ENCODE data around the gene C3orf80.
"Not testable (repeated sequence)": the region's sequence is repeated elsewhere in the genome, so short reads cannot be mapped to it uniquely, and the experiment has no call there.

Gene C3orf80

GRCh38 chr3:160226026-160226907 lies 1.0 kb downstream of the C3orf80 start:
- no peak for DNase-seq (ENCODE audit: low read depth)
- TF ChIP-seq CTCF (conservative IDR thresholded peaks at IDR 0.05; ENCODE audit: low read length) = no peak
- peak overlapping the region; percentile 46 for H3K4me3 ChIP-seq (ENCODE audit: low read length)

GRCh38 chr3:160227419-160227818 lies 2.2 kb downstream of the C3orf80 start:
- DNase-seq (ENCODE audit: low read depth) = no peak
- no peak overlapping the region for H3K4me3 ChIP-seq (ENCODE audit: low read length)
- no peak for TF ChIP-seq CTCF (conservative IDR thresholded peaks at IDR 0.05; ENCODE audit: low read length)

DNA sequence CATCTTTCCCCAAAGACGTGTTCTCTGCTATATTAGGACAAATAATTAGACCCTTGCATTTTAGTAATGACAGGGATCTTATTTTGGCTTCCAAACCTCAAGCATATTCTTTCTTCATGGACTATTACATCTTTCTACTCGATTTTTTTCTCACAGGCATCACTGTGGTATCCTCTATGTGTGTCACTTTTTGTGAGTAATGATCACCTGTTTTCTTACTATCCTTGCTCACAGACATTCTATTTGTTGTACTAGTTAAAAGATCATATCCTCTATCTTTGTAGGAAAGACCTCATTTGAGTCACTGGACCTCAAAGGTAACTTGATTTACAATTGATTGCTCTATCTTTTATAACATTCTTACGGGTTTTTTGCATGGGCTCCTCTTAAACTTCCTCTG lies 6.8 kb downstream of the C3orf80 start:
- DNase-seq (ENCODE audit: low read depth) = no peak

GRCh38 chr3:160240719-160241118 lies 15.5 kb downstream of the C3orf80 start:
- not testable (repeated sequence) for DNase-seq (ENCODE audit: low read depth); H3K4me3 ChIP-seq (ENCODE audit: low read length)

More for the DNA sequence above, 6.8 kb downstream of the C3orf80 start:
- no peak overlapping the region for H3K4me3 ChIP-seq (ENCODE audit: low read length)
- TF ChIP-seq CTCF (conservative IDR thresholded peaks at IDR 0.05; ENCODE audit: low read length) = no peak

DNA sequence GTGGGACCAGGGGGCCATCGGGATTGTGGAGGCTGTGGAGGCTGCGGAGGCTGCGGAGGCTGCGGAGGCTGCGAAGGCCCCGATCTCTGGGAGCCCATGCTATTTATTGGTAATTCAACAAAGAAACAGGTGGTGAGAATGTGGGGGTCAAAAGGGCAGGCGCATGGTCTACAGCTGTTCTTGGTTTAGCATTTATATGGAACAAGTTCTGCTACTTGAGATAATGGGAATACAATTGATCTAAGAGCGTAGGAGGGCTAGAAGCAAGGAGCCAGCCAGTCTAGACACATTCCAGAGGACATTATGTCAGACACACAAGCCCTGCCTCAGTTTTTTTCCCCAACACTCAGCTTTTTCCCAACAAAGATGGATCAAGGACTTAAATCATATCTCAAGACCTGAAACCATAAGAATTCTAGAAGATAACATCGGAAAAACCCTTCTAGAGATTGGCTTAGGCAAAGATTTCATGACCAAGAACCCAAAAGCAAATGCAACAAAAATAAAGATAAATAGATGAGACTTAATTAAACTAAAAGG lies 20.1 kb downstream of the C3orf80 start:
- DNase-seq (ENCODE audit: low read depth) = no peak
- no peak for TF ChIP-seq CTCF (conservative IDR thresholded peaks at IDR 0.05; ENCODE audit: low read length)
- H3K4me3 ChIP-seq (ENCODE audit: low read length) = no peak overlapping the region

DNA sequence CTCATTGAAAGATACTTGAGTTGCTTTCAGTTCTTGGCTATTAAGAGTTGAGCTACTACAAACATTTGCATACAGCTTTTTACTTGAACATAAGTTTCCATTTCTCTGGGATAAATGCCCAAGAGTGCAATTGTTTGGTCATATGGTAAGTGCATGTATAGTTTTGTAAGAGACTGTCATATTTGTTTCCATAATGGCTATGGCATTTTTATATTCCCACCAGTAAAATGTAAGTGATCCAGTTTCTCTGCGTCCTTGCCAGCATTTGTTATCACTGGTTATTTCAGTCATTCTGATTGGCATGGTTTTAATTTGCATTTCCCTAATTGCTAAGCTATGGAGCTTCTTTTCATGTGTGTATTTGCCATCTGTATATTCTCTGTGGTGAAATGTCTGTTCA lies 22.5 kb downstream of the C3orf80 start:
- DNase-seq (ENCODE audit: low read depth) = no peak
- TF ChIP-seq CTCF (conservative IDR thresholded peaks at IDR 0.05; ENCODE audit: low read length) = no peak
- H3K4me3 ChIP-seq (ENCODE audit: low read length) = no peak overlapping the region

GRCh38 chr3:160253298-160253697 lies 28.1 kb downstream of the C3orf80 start:
- no peak for DNase-seq (ENCODE audit: low read depth)
- no peak overlapping the region for H3K4me3 ChIP-seq (ENCODE audit: low read length)
- TF ChIP-seq CTCF (conservative IDR thresholded peaks at IDR 0.05; ENCODE audit: low read length) = no peak
